HEK293 (cell line): ENCODE measurements around the gene COMMD7.

Experiments used
- ZBTB49 ChIP-seq: fragments of 450-650 bp; formaldehyde crosslinking; IDR thresholded peaks from 2 replicates; pipeline ENCODE4 v1.5.1; 2016; ENCODE audit warnings: missing biosample characterization, missing genetic modification characterization, low read depth
- ZSCAN16 ChIP-seq: fragments of 450-650 bp; formaldehyde crosslinking; IDR thresholded peaks from 2 replicates; pipeline ENCODE4 v1.5.1; 2016; ENCODE audit warnings: missing biosample characterization, missing genetic modification characterization

GRCh38 chr20:32718749-32719348 lies 24.4 kb downstream of the COMMD7 start:
- TF ChIP-seq ZBTB49 (no peak), ZSCAN16 (tag by site-specific recombination) (no peak)
